NCI-H345 treated with DMSO at 0.1 percent for 48 hours (cell line): Measurements from ENCODE around the gene ZNRF2.
"Not testable (repeated sequence)": the region's sequence is repeated elsewhere in the genome, so short reads cannot be mapped to it uniquely, and the experiment has no call there.

Source experiments
- DNase-seq: peaks from one replicate; lab custom pipeline; 2025; ENCODE audit not compliant: unreplicated experiment; lab: John Stamatoyannopoulos, UW

Gene ZNRF2

DNA sequence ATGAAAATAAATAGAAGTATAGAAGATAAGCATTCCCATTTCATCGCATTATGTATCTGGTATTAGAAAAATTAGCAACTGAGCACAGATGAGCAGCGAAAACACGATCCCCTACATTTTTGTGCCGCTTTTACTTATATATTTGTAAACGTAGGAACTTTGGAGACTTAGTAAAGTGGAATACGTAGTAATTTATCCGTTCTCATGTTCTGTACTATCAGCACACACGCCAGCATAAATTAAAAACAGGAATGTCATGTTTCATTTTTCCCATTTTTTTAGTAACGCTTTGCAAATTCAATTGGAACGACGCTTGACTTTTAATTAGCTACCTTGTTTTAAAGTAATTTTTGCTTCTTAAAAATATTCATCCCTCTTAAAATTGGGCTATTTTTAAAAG lies 2.4 kb downstream of the ZNRF2 start:
- DNase-seq, result no peak

DNA sequence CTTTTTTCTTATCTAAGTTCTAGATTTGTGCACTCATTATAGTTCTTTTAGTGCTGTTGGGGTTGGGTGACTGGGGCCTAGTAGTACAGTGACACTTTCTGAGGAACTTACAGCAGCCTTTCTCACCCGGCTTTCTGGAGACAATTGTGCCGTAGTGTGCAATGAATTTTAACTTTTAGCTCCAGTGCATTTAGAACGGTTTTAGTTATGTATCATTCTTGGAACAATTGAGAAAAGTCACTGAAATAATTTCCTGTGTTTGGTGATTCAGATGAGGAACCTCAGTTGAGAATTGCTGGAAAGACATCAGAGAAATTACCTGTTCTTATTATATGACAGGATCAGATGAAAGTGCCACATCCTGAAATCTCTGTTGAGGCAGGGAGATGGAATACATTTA lies 3.2 kb downstream of the ZNRF2 start:
- DNase-seq, result not testable (repeated sequence)

DNA sequence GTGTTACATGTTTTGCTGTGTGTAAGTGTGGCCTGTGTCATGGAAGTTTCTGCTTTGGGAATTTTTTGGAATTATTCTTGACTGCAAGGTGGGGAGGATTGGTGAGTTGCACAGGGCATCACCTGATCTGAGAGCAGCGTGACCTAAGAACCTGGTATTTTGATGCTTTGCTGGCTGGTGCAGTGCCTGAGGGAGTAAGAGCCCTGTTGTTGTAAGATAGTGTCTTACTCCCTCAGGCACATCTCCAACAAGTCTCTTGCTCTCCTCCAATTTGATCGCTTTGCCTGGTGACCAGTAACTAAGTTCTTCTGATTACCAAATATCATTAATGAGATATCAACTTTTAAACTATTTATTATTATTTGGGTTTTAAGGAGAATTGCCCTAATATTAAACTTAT lies 5.2 kb downstream of the ZNRF2 start:
- not testable (repeated sequence) for DNase-seq

DNA sequence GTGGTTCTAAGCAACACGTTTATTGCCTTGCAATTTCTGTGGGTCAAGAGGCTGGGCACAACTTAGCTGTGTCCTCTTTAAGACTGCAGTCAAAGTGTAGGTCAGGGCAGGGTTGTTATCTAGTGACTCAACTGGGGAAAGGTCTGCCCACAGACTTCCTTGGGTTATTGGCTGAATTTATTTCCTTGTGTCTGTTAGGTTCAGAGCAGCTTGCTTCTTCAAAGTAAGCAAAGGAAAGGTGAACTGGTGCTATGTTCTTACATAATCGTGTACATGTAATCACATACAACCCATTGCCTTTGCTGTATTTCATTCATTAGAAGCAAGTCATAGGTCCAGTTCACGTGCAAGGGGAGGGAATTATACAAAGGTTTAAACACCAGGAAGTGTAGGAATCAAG lies 5.9 kb downstream of the ZNRF2 start:
- not testable (repeated sequence) for DNase-seq

DNA sequence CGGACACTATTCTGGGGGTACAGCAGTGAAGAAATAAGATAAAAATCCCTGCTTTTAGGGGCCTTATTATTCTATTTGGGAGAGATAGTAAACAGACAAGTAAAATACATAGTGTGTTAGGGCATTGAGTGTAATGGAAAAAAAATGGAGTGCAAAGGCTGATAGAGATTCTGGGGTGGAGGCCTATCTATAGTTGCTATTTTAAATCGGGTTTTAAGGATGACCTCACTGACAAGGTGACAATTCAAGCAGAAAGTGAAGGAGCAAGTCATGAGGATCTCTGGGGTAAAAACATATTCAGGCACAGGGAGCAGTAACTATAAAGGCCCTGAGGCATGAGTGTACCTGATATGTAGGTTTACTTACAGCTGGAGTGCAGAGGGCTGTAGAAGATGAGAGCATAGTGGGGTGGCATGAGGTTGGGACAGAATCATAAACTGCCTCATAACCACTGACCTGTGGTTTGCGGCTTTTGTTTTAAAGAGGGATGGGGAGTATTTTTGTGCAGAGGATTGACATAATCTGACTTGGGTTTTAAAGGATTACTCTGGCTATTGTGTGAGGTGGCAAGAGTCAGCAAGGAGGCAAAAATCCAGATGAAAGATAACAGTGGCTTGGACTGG lies 8.1 kb downstream of the ZNRF2 start:
- DNase-seq, result not testable (repeated sequence)

DNA sequence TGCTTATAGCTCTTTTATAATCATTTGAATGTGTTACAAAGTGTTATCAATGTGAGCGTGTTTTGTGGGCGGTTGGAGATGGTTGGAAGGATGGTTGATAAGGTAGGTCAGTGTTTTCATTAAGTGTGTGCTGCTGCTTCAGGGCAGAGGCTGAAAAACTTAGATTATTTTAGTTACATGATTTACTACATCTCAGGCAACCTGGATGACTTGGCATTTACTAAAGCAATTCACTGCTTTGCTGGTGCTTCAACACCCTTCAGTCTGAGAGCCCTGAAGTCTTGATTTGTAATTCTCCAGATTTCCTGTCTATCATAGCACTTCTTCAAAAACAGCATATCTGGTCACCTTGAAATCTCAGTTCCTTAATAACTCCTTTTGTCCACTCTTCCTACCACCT lies 11.9 kb downstream of the ZNRF2 start:
- DNase-seq, result not testable (repeated sequence)

DNA sequence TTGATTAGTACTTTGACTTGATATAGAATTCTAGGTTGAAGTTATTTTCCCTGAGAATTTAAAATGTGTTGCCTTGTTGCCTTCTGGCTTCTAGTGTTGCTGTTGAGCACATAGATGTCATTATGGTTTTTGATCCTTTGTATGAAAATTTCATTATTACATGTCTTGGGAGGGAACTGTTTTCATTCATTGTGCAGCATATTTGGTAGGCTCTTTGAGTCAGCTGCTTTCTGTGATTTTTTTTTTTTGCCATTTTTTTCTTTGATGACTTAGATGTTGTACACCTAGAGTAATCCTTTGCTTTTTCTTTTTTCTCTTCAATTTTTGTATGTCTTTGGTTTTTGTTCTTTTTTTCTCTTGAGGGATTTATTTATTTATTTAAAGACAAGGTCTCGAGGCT lies 13.1 kb downstream of the ZNRF2 start:
- not testable (repeated sequence) for DNase-seq

DNA sequence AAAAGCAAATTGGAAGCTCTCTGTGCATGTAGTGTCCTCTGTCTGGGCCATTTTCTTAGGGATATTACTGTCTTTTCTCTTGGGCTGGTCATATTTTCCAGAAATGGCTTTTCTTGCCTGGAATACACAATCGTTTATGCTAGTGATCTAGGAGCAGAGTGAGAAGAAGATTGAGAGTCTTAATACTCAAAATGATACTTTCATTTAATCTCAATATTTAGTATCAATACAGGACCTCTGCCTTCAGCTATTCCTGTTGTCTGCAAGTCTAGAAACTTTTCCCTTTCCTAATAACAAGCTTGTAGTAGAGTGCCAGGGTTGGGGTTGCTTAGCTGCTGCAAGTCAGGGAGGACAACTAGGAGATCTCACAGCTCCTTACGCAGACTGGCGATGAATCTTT lies 14.0 kb downstream of the ZNRF2 start:
- not testable (repeated sequence) for DNase-seq

DNA sequence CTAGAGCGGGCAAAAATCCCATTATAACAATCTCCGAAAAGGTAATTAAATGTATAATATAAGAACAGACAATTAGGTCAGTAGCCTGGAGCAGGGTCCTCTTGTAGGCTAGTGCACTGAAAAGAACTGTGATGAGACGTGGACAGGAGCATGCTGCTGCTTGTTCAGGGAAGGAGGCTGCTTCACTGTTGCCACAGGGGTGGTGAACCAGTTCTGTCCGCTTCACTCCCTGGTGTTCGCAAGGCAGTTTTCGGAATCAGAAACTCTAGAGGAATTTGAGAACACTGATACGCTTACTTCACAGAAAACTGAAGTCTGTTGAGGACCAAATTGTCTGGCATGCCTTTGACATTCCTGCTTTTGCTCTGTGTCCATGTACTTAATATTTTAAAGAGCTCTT lies 17.4 kb downstream of the ZNRF2 start:
- no peak for DNase-seq

DNA sequence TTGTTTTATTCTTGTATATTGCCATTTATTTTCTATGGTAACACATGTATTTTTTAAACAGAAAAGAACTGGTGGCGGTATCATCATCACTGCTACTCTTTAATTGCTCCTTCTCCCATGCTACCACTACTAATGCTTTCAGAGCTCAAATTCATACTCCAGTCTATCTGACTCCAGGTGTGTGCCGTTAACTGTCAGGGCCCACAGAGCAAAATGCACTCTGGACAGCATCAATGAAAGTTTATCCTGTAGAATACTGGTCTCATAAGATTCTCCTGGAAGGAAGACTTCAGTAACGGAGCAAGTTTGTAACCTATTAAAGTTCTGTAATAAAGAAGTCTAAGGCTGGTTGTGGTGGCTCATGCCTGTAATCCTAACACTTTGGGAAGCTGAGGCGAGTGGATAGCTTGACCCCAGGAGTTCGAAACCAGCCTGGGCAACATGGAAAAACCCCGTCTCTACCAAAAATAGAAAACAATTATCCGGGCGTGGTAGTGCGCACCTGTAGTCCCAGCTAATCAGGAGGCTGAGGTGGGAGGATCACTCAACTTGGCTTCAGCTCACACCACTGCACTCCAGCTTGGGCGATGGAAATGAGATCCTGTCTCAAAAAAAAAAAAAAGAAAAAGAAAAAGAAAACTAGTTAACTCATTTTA lies 18.4 kb downstream of the ZNRF2 start:
- no peak for DNase-seq

DNA sequence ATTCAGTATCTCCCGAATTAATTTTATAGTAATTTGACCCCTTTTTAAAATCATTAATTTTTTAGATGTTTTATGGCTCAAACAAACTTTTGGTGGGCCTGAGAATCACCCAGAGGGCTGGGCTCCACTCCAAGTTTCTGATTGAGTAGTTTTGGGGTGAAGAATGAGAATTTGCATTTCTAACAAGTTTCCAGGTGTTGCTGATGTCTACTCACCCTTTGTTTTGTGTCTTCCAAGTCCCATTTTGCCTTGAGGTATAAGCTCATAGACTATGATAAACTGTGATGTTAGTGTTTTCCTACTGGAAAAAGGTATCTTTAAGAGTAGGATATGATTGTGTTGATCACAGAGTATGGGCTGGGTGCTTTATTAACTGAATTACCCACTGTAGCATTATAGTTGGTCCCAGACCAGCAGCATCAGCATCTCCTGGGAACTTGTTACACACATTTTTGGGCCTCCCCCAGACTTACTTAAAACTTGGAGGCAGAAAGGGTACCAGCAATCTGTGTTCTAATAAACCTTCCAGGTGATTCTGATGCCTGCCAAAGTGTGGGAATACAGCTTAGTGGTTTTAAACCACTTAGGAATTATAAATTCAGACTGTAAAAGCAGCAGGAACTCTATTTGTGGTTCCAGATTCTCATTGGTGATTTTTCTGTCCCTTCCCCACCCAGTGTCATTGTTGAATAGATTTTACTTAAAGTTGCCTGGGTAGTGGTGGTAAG lies 19.1 kb downstream of the ZNRF2 start:
- no peak for DNase-seq

DNA sequence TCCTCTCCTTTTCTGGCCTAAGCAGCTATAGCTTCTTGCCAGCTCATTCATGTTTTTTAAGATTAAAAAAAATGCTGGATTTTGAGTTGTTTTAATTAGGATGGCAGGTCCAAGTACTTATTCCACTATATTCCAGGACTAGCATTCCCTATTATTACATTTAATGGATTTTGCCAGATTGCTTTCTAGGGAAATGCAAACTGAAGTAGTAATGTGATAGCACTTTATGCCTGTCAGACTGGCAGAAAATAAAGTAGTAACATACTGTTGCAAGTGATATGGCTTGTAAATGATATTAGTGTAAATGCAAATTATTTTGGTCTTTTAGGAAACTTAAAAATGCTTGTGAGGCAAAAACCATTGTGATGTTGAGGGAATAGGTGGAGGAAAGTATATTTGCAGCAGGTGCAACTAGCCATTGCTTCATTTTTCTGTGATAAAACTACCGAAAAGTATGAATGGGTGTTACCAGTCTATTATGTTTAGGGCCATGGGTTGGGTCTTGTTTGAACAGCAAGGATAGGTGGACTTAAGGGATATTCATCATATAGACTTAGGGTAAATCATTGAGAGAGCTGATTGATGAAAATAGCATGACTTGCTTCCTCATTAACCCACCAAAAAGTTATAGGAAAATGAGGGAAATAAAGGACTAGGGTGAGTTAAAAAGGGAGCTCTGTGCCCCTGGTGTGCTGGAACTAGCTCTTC lies 19.9 kb downstream of the ZNRF2 start:
- DNase-seq, result no peak

DNA sequence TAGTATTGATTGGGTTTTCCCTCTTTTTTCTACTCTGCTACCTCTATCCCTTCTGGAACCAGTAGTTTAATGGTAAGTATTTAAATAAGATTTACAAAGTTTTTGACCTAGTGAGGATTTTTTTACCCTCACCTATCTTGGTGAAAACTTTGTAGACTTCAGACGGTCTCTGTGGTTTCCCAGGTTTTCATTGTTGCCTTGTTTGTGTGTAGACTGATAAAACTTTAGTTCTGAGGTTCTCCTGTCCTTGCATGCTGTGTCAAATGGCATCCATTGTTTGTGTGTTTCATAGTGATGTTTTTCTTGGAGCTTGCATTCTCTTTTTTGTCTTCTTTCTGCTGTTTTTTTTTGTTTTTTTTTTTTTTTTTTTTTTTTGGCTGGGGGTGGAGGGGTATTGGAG lies 22.6 kb downstream of the ZNRF2 start:
- DNase-seq, result no peak

DNA sequence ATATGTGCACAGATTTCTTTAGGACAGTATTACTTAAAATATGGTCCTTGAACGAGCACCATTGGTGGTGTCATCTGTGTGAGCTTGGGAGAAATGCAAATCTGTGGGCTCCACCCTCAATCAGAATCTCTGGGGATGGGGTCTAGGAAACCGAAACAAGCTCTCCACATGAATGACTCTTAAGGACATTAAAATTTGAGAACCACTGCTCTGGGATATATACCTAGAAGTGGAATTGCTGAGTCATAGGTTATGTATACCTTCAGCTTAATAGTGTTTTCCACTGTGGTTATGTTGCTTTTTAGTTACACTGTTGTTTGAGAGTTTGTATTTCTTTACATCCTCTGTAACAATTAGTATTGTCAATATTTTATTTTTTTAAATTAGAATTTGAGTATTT lies 24.0 kb downstream of the ZNRF2 start:
- no peak for DNase-seq

DNA sequence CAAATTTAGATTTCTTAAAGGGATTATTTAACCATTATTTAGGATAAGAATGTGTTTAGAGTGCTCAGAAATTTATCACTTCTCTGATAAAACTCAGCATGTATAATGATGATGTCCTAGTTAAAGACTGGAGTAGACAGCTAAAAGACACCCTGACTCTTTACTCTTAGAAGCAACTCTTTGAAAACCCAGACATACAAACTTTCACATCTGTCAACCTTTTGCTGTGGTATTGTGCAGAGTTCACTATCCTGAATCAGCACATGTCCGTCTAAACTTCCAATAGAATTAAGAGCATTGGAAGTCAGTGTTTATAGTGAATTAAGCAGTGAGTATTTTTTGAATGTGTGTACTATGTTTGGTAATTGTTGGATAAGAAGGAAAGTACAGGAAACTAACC lies 24.9 kb downstream of the ZNRF2 start:
- DNase-seq, result no peak

DNA sequence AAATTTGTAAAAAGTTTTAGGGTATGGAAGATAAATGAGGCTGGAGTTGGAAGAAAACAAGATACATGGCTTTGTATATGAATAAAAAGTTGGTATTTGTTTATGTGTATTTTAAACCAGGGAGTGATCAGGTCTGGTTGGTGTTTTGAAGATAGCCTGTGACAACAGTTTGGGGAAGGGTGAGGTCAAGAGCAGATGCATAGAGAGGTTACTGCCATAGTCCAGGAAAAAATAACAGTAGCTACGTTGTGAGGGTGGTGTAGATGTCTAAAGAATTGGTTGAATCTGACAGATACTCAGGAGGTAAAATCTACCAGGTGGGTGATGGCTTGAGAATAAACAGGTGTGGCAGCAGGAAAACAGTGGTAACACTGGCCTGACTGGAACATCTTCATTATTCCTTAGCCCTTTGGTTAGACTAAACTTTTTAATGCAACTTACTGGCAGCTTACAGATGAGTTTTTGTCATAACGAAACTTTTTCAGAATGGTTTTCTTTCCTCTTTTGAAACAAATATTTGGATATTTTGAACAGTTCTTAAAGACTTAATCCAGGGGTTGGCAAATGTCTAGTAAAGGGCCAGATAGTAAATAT lies 25.5 kb downstream of the ZNRF2 start:
- DNase-seq, result no peak

DNA sequence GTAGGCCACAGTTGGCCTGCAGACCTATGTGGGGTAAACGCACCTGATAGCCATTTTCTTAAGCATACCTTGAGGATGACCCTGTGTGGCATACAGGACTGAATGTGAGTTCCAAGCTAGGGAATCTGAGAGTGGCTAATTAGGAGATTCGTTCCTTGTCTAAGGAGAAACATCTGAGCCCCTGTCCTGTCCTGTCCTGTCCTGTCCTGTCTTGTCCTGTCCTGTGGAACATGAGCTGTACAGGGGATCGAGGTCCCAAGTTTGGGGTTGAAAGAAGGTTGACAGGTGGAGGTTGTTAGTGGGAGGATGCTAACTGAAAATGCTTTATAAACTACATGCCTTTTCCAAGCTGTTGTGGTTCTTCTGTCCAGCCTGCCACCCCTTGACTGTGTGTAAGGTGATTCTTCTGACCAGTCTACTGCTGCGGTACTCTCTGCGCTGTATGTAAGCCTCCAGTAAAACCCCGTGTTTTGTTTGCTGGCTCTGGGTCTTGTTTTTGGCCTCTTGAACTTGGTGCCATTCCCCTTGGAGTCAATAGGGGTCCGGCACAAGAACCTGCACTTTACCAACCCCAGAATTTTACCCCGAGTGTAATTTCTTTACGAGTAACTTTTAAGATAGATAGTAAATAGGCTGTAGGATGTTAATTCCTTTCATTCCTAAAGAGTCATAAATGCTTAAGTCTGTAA lies 26.4 kb downstream of the ZNRF2 start:
- no peak for DNase-seq

DNA sequence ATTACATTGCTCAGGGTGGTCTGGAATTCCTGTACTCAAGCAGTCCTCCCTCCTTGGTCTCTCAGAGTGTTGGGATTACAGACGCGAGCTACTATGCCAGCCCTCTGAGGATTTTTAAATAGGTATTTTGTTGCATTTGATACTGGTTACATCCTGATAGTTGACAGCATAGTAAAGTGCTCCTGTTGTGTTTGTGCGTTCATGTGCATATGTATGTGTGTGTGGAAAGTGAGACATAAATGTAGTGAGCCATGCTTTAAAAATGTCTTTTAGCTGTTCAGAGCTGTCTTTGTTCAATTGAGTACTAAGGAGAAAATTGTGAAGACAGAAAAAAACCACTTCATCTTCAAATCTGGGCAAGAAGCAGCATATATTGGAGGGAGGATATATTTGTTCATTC lies 27.8 kb downstream of the ZNRF2 start:
- no peak for DNase-seq

DNA sequence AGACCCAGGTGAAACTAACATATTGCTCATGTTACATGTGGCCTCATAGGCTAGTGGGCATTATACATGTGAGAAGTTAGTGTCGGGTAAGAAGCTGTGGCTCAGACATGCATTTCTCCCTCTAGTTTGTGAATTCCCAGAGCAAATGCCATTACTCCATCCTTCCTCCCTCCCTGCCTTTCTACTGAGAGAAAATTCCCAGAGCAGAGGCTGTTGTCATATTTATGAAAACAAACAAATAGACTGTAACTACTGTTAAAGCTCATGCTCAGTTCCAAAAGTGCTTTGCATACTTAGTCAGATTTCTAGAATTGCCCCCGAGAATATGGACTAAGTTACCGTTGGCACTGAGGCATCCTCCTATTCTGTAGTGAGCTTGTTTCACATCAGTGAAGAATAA lies 29.0 kb downstream of the ZNRF2 start:
- no peak for DNase-seq

DNA sequence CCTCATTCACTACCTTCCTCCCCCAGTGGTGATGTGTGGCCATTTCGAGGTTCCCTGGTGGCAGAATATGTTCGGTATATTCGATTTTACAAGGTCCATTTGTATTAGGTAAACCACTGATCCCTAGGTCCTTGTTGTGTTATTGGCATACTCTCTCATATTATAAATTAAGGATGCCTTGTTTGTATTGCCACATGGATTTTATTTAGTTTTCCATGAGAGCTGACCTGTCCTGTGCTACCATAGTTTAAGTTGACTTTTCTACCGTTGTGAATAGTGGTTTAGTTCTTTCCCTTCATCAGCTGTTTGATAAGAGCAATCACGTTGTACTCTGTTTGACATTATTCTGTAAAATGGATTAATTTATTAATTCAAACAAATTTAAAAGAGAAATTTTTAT lies 29.4 kb downstream of the ZNRF2 start:
- no peak for DNase-seq

DNA sequence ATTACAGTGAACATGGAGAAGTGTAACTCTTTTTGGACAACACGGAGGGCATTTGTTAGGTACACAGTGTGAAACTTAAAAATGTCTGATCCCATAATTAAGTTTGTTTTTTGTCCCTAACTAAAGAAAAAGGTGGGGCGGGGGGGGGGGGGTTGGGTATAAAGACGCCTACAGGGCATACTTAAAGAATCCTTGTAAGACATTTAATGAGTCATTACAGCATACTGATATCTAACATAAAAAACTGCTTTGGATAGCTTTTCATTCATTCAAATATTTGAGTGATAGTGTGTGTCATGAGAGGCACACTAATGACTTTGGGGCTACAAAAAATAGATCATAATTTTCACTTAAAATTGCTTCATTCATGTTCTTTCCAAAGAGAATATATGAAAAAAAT lies 31.2 kb downstream of the ZNRF2 start:
- no peak for DNase-seq
